GM23338 (cell line): ENCODE measurements around the gene SLC52A3. TPM values are rescaled to one million over a fixed set of nuclear protein-coding genes. Genes with fewer than 3 reads are reported as not detected.

Experiments
- ATAC-seq: fragments of 200-7000 bp; cut with Tn5 transposase; 3 replicates; pipeline ENCODE4 v1.9.1; 2020
- DNase-seq: peaks from one replicate; pipeline ENCODE4 v3.0.0-alpha.2; 2015; ENCODE audit warnings: low spot score
- H2AFZ ChIP-seq: fragments of 200-600 bp; sonication (generic); 2 replicates; pipeline ENCODE4 v1.8.0; 2016; ENCODE audit warnings: antibody characterized with exemption, mild to moderate bottlenecking, moderate library complexity
- H3F3A ChIP-seq: fragments of 200-600 bp; sonication (generic); replicated peaks from 2 replicates; pipeline ENCODE4 v1.8.0; 2017; ENCODE audit warnings: antibody characterized with exemption, mixed run types, low read depth
- H3K27ac ChIP-seq: fragments of 200-600 bp; sonication (generic); 2 replicates; pipeline ENCODE4 v1.6.1; 2016; ENCODE audit warnings: low read depth
- H3K27me3 ChIP-seq: fragments of 200-600 bp; sonication (generic); 2 replicates; pipeline ENCODE4 v1.8.0; 2016; ENCODE audit warnings: mild to moderate bottlenecking, mixed run types, moderate library complexity; ENCODE audit not compliant: insufficient read depth
- H3K36me3 ChIP-seq: fragments of 200-600 bp; sonication (generic); 2 replicates; pipeline ENCODE4 v1.8.0; 2016; ENCODE audit warnings: mild to moderate bottlenecking; ENCODE audit not compliant: insufficient read depth
- H3K4me1 ChIP-seq: fragments of 200-600 bp; sonication (generic); 2 replicates; pipeline ENCODE4 v1.8.0; 2016; ENCODE audit warnings: mild to moderate bottlenecking, moderate library complexity; ENCODE audit not compliant: insufficient read depth
- H3K4me2 ChIP-seq: fragments of 200-600 bp; sonication (generic); 2 replicates; pipeline ENCODE4 v1.7.1; 2017; ENCODE audit warnings: mixed run types
- H3K4me3 ChIP-seq: fragments of 200-600 bp; sonication (generic); 2 replicates; pipeline ENCODE4 v1.6.1; 2016; ENCODE audit warnings: mixed run types
- H3K79me2 ChIP-seq: fragments of 200-600 bp; sonication (generic); replicated peaks from 2 replicates; pipeline ENCODE4 v1.8.0; 2017; ENCODE audit warnings: mild to moderate bottlenecking; ENCODE audit not compliant: insufficient read depth
- H3K9me2 ChIP-seq: fragments of 200-600 bp; sonication (generic); 2 replicates; pipeline ENCODE4 v1.8.0; 2017; ENCODE audit not compliant: insufficient read depth
- H4K20me1 ChIP-seq: fragments of 200-600 bp; sonication (generic); replicated peaks from 2 replicates; pipeline ENCODE4 v1.8.0; 2017; ENCODE audit warnings: mild to moderate bottlenecking; ENCODE audit not compliant: insufficient read depth
- H3K27ac Mint-ChIP-seq: 2 replicates; pipeline ENCODE4 v1.8.0; 2020; ENCODE audit warnings: inconsistent platforms, mild to moderate bottlenecking, moderate library complexity, mixed read lengths
- H3K27me3 Mint-ChIP-seq: 3 replicates; pipeline ENCODE4 v1.8.0; 2022; ENCODE audit warnings: low read depth, mild to moderate bottlenecking, moderate library complexity, mixed read lengths, inconsistent platforms; ENCODE audit not compliant: insufficient read depth, poor library complexity
- H3K36me3 Mint-ChIP-seq: 3 replicates; pipeline ENCODE4 v1.8.0; 2021; ENCODE audit warnings: low read depth, mild to moderate bottlenecking, inconsistent platforms, moderate library complexity, mixed read lengths
- H3K4me1 Mint-ChIP-seq: 3 replicates; pipeline ENCODE4 v1.8.0; 2020; ENCODE audit warnings: mild to moderate bottlenecking, inconsistent platforms, mixed read lengths
- H3K4me3 Mint-ChIP-seq: 3 replicates; pipeline ENCODE4 v1.8.0; 2021; ENCODE audit warnings: moderate library complexity, mild to moderate bottlenecking, inconsistent platforms, mixed read lengths
- H3K9me3 Mint-ChIP-seq: 3 replicates; pipeline ENCODE4 v1.8.0; 2020; ENCODE audit warnings: moderate library complexity, mild to moderate bottlenecking, inconsistent platforms, mixed read lengths
- CREB1 ChIP-seq: fragments of 250-450 bp; sonication (Bioruptor Pico); IDR thresholded peaks from 2 replicates; pipeline ENCODE4 v1.5.0; 2020; ENCODE audit warnings: low read depth, mild to moderate bottlenecking, moderate library complexity
- EZH2phosphoT487 ChIP-seq: fragments of 200-600 bp; sonication (generic); IDR thresholded peaks from one replicate; pipeline ENCODE4 v1.8.1; 2018; ENCODE audit warnings: antibody characterized with exemption; ENCODE audit not compliant: unreplicated experiment
- NANOG ChIP-seq: IDR thresholded peaks from 2 replicates; pipeline ENCODE4 v1.6.1; 2016; ENCODE audit warnings: antibody characterized with exemption, borderline replicate concordance
- POLR2AphosphoS5 ChIP-seq: IDR thresholded peaks from 2 replicates; pipeline ENCODE4 v1.6.1; 2016; ENCODE audit warnings: antibody characterized with exemption, low read depth
- ZNF114 ChIP-seq: fragments of 250-450 bp; sonication (Bioruptor Pico); IDR thresholded peaks from 2 replicates; pipeline ENCODE4 v1.5.0; 2020; ENCODE audit warnings: mild to moderate bottlenecking, moderate library complexity
- ZNF331 ChIP-seq: fragments of 250-450 bp; sonication (Bioruptor Pico); IDR thresholded peaks from 2 replicates; pipeline ENCODE4 v1.5.0; 2020; ENCODE audit warnings: low read depth, mild to moderate bottlenecking, moderate library complexity
- polyA plus RNA-seq: library from polyadenylated mRNA; unstranded; fragments of >200 nt; fragmentation: Nextera tagmentation; extraction: Ambion mirVana; gene quantifications from 2 replicates; pipeline ENCODE4 v1.2.1, GENCODE V29; 2016
- total RNA-seq: library from RNA; depleted of rRNA; stranded (reverse); fragments of >200 nt; shearing (Covaris generic); gene quantifications from 2 replicates; pipeline ENCODE4 v1.2.3, GENCODE V29; 2014
- TF ChIP-seq, protein P1 (sequence below): fragments of 250-450 bp; sonication (Bioruptor Pico); IDR thresholded peaks from 2 replicates; pipeline ENCODE4 v1.5.0; 2020; ENCODE audit warnings: mild to moderate bottlenecking, moderate library complexity
- TF ChIP-seq, protein P2 (sequence below), 2 experiments: fragments of 200-600 bp in 1 of 2; sonication (generic) in 1 of 2; conservative IDR thresholded peaks; 2 replicates each; pipeline versions ENCODE4 v1.5.1 to v1.6.1; 2016 to 2017; ENCODE audit warnings: antibody characterized with exemption in 2 of 2, low read depth in 2 of 2, mild to moderate bottlenecking in 2 of 2, moderate library complexity in 1 of 2

The SLC52A3 gene
- total and polyA plus RNA-seq, 2 experiments from 2014 or later: 2.3 to 4.5 TPM

DNA sequence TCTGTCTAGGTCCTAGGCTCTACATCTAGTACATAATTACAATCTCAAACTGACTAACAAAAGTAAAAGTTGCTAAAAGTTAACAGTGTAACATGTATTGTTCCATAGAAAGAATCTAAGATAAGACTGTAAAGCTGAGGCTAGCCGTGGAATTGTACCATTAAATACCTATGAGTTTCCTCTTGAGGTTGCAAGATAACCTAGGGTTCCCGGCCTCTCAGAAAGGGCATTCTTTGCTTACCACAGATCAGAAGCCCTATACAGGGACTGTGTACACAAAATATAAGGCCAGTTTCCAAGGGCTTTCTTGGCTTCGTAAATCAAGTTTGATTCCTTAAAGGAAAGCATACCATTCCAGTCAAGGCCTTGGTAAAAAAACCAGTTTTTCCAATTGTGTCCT lies 11.5 kb upstream of the SLC52A3 start (continued):
- TF ChIP-seq, protein P1, sequence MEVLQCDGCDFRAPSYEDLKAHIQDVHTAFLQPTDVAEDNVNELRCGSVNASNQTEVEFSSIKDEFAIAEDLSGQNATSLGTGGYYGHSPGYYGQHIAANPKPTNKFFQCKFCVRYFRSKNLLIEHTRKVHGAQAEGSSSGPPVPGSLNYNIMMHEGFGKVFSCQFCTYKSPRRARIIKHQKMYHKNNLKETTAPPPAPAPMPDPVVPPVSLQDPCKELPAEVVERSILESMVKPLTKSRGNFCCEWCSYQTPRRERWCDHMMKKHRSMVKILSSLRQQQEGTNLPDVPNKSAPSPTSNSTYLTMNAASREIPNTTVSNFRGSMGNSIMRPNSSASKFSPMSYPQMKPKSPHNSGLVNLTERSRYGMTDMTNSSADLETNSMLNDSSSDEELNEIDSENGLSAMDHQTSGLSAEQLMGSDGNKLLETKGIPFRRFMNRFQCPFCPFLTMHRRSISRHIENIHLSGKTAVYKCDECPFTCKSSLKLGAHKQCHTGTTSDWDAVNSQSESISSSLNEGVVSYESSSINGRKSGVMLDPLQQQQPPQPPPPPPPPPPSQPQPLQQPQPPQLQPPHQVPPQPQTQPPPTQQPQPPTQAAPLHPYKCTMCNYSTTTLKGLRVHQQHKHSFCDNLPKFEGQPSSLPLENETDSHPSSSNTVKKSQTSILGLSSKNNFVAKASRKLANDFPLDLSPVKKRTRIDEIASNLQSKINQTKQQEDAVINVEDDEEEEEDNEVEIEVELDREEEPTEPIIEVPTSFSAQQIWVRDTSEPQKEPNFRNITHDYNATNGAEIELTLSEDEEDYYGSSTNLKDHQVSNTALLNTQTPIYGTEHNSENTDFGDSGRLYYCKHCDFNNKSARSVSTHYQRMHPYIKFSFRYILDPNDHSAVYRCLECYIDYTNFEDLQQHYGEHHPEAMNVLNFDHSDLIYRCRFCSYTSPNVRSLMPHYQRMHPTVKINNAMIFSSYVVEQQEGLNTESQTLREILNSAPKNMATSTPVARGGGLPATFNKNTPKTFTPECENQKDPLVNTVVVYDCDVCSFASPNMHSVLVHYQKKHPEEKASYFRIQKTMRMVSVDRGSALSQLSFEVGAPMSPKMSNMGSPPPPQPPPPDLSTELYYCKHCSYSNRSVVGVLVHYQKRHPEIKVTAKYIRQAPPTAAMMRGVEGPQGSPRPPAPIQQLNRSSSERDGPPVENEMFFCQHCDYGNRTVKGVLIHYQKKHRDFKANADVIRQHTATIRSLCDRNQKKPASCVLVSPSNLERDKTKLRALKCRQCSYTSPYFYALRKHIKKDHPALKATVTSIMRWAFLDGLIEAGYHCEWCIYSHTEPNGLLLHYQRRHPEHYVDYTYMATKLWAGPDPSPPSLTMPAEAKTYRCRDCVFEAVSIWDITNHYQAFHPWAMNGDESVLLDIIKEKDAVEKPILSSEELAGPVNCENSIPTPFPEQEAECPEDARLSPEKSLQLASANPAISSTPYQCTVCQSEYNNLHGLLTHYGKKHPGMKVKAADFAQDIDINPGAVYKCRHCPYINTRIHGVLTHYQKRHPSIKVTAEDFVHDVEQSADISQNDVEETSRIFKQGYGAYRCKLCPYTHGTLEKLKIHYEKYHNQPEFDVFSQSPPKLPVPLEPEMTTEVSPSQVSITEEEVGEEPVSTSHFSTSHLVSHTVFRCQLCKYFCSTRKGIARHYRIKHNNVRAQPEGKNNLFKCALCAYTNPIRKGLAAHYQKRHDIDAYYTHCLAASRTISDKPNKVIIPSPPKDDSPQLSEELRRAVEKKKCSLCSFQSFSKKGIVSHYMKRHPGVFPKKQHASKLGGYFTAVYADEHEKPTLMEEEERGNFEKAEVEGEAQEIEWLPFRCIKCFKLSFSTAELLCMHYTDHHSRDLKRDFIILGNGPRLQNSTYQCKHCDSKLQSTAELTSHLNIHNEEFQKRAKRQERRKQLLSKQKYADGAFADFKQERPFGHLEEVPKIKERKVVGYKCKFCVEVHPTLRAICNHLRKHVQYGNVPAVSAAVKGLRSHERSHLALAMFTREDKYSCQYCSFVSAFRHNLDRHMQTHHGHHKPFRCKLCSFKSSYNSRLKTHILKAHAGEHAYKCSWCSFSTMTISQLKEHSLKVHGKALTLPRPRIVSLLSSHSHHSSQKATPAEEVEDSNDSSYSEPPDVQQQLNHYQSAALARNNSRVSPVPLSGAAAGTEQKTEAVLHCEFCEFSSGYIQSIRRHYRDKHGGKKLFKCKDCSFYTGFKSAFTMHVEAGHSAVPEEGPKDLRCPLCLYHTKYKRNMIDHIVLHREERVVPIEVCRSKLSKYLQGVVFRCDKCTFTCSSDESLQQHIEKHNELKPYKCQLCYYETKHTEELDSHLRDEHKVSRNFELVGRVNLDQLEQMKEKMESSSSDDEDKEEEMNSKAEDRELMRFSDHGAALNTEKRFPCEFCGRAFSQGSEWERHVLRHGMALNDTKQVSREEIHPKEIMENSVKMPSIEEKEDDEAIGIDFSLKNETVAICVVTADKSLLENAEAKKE (CRISPR knock-in tag): no peak
- no peak for TF ChIP-seq ZNF114 (CRISPR knock-in tag)
- TF ChIP-seq CREB1: no peak
- no peak for TF ChIP-seq NANOG

DNA sequence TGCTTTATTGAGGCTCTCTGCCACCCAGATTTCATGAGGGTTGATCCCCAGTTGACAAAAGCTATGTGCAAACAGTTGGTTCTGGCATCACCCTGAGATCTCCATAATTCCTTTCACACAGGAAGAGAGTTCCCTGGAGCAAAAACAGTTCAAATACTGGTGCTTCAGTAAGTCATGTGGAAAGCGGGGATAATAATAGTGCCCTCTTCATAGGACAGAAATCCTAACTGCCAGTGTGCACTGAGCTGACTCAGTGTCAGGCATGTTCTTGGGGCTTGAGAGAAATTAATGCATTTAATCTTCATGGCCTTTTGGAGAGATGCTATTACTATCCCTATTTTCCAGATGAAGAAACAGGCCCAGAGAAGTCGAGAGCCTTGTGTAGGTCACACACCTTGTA lies 7.9 kb upstream of the SLC52A3 start:
- peaks cover 30% of the 10 kb centered on the region for H3K4me1 Mint-ChIP-seq
- DNase-seq (no peak), ATAC-seq (no peak)
- no peaks in the 10 kb centered on the region for H4K20me1 ChIP-seq
- H3K9me3 Mint-ChIP-seq: no peaks in the 10 kb centered on the region
- peak overlapping the region; percentile 71 for H3K4me2 ChIP-seq
- no peaks in the 10 kb centered on the region for H3K79me2 ChIP-seq
- H3K4me1 ChIP-seq: peaks cover 20% of the 10 kb centered on the region
- no peak overlapping the region for H3K27ac Mint-ChIP-seq
- H3K4me3 ChIP-seq: peak overlapping the region; percentile 38
- H2AFZ ChIP-seq: peak overlapping the region; percentile 60; the same call in 1 of the 2 replicates
- H3K4me3 Mint-ChIP-seq: no peak overlapping the region
- no peaks in the 10 kb centered on the region for H3K27me3 Mint-ChIP-seq
- no peaks in the 10 kb centered on the region for H3K9me2 ChIP-seq
- H3K27me3 ChIP-seq: no peaks in the 10 kb centered on the region
- H3K36me3 Mint-ChIP-seq: no peaks in the 10 kb centered on the region
- H3F3A ChIP-seq: 0 out of 2 replicates have a peak, but pooled peaks cover 3% of the 10 kb centered on the region
- H3K27ac ChIP-seq: 0 out of 2 replicates have a peak overlapping the region, but pooled peaks have one; percentile 55
- H3K36me3 ChIP-seq: no peaks in the 10 kb centered on the region
- no peak for TF ChIP-seq NANOG
- no peak for TF ChIP-seq ZNF114 (CRISPR knock-in tag)
- TF ChIP-seq, protein P1 (CRISPR knock-in tag): no peak
- no peak for TF ChIP-seq CREB1
- no peak for TF ChIP-seq ZNF331
- no peak for TF ChIP-seq EZH2phosphoT487
- TF ChIP-seq, protein P2, sequence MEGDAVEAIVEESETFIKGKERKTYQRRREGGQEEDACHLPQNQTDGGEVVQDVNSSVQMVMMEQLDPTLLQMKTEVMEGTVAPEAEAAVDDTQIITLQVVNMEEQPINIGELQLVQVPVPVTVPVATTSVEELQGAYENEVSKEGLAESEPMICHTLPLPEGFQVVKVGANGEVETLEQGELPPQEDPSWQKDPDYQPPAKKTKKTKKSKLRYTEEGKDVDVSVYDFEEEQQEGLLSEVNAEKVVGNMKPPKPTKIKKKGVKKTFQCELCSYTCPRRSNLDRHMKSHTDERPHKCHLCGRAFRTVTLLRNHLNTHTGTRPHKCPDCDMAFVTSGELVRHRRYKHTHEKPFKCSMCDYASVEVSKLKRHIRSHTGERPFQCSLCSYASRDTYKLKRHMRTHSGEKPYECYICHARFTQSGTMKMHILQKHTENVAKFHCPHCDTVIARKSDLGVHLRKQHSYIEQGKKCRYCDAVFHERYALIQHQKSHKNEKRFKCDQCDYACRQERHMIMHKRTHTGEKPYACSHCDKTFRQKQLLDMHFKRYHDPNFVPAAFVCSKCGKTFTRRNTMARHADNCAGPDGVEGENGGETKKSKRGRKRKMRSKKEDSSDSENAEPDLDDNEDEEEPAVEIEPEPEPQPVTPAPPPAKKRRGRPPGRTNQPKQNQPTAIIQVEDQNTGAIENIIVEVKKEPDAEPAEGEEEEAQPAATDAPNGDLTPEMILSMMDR (conservative IDR thresholded peaks at IDR 0.05; ENCODE audit: low read depth in 2 of 2): no peak
- TF ChIP-seq POLR2AphosphoS5: no peak
